Activated CD8-positive, alpha-beta T cell treated with anti-CD3 and anti-CD28 coated beads for 36 hours (primary cell): Measurements from ENCODE around the gene OSBPL8. TPM values are rescaled to one million over a fixed set of nuclear protein-coding genes. Genes with fewer than 3 reads are reported as not detected.
"Not testable (repeated sequence)": the region's sequence is repeated elsewhere in the genome, so short reads cannot be mapped to it uniquely, and the experiment has no call there.

Source experiments
- ATAC-seq: fragments of 200-7000 bp; cut with Tn5 transposase; one replicate; pipeline ENCODE4 v1.10.0; 2021; ENCODE audit warnings: mild to moderate bottlenecking, moderate library complexity
- CTCF ChIA-PET: fragments of 350-600 bp; sonication (Branson Sonifier 250); formaldehyde crosslinking; loops from one replicate; lab custom pipeline; 2021; ENCODE audit warnings: antibody characterized with exemption; lab: Charles Lee
- POLR2A ChIA-PET: fragments of 350-600 bp; sonication (Branson Sonifier 250); formaldehyde crosslinking; loops from one replicate; lab custom pipeline; 2021; ENCODE audit warnings: antibody characterized with exemption; lab: Charles Lee
- DNase-seq: peaks from one replicate; pipeline ENCODE4 v3.0.0-alpha.2; 2020
- H3K27ac Mint-ChIP-seq: one replicate; pipeline ENCODE4 v1.8.0; 2021; ENCODE audit warnings: mild to moderate bottlenecking, mixed read lengths
- H3K27me3 Mint-ChIP-seq: one replicate; pipeline ENCODE4 v1.8.0; 2021; ENCODE audit warnings: mixed read lengths
- H3K36me3 Mint-ChIP-seq: one replicate; pipeline ENCODE4 v1.8.0; 2021; ENCODE audit warnings: low read depth, mixed read lengths
- H3K4me1 Mint-ChIP-seq: one replicate; pipeline ENCODE4 v1.8.0; 2021; ENCODE audit warnings: low read depth, mixed read lengths
- H3K4me3 Mint-ChIP-seq: one replicate; pipeline ENCODE4 v1.8.0; 2021; ENCODE audit warnings: mild to moderate bottlenecking, moderate library complexity, mixed read lengths
- H3K9me3 Mint-ChIP-seq: one replicate; pipeline ENCODE4 v1.8.0; 2021; ENCODE audit warnings: mixed read lengths
- CTCF ChIP-seq: fragments of 200-600 bp; IDR thresholded peaks from one replicate; pipeline ENCODE4 v1.8.0; 2022; ENCODE audit warnings: antibody characterized with exemption, mild to moderate bottlenecking
- intact Hi-C: fragments of 100-400 bp; cut with micrococcal nuclease; formaldehyde crosslinking; loops from one replicate; pipeline ENCODE4 v1.10.0; 2022
- total RNA-seq, 2 experiments: library from RNA; stranded (reverse); gene quantifications; one replicate each; pipeline ENCODE4 v1.2.3, GENCODE V29; 2021

OSBPL8 gene
- total RNA-seq, 2 experiments from 2014 or later: 81.1 to 85.6 TPM

DNA sequence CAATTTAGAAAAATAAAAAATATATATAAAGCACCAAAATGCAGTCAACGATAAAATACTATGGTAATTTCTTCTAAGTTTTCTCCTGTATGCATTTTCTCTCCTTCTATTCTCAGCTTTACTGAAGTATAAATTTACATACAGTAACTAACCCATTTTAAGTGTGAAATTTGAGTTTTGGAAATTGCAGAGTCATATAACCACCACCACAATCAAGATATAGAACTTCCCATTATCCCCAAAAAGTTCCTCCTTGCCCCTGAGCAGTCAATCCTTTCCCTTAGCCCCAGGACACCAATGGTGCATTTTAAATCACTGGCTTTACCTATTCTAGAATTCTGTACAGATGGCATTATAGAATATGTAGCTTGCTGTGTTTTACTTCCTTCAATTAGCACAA is 180.3 kb downstream of the OSBPL8 start:
- POLR2A ChIA-PET: no interaction called here
- no peak for DNase-seq
- no peak overlapping the region for H3K27ac Mint-ChIP-seq
- peaks cover 32% of the 10 kb centered on the region for H3K36me3 Mint-ChIP-seq
- no peaks in the 10 kb centered on the region for H3K9me3 Mint-ChIP-seq
- no peak for ATAC-seq
- CTCF ChIA-PET: interaction anchor here (1.5 to 1.8 kb wide), 2 partner anchors 15 to 16 kb away, joined by 3 read pairs; no protein-coding TSS in a partner anchor
- H3K27me3 Mint-ChIP-seq: no peaks in the 10 kb centered on the region
- no peak overlapping the region for H3K4me3 Mint-ChIP-seq
- intact Hi-C loops: no loop called here
- TF ChIP-seq CTCF: no peak
- H3K4me1 Mint-ChIP-seq: peaks cover 4% of the 10 kb centered on the region

- ATAC-seq, intact Hi-C loops, POLR2A ChIA-PET, H3K27ac Mint-ChIP-seq, H3K4me3 Mint-ChIP-seq, H3K27me3 Mint-ChIP-seq, DNase-seq, H3K4me1 Mint-ChIP-seq, H3K9me3 Mint-ChIP-seq: not testable (repeated sequence)
- CTCF ChIA-PET: interaction anchor here (1.0 kb wide), 1 partner anchor 27 kb away, joined by 4 read pairs; no protein-coding TSS in a partner anchor
- peaks cover 31% of the 10 kb centered on the region for H3K36me3 Mint-ChIP-seq
These were observed 182.7 kb downstream of the OSBPL8 start for GRCh38 chr12:76376876-76377275.

GRCh38 chr12:76375939-76376338 is 183.6 kb downstream of the OSBPL8 start:
- ChIA-PET POLR2A (no interaction called here), CTCF (interaction anchor here (0.6 to 1.0 kb wide), 2 partner anchors 80 to 398 kb away, joined by 3 read pairs; no protein-coding TSS in a partner anchor)
- H3K4me3 Mint-ChIP-seq: no peak overlapping the region
- H3K27me3 Mint-ChIP-seq: no peaks in the 10 kb centered on the region
- intact Hi-C loops: no loop called here
- DNase-seq (no peak), ATAC-seq (no peak)
- no peaks in the 10 kb centered on the region for H3K9me3 Mint-ChIP-seq
- TF ChIP-seq CTCF: no peak
- no peak overlapping the region for H3K27ac Mint-ChIP-seq
- H3K4me1 Mint-ChIP-seq: peaks cover 6% of the 10 kb centered on the region
- peaks cover 33% of the 10 kb centered on the region for H3K36me3 Mint-ChIP-seq

GRCh38 chr12:76375470-76375869 is 184.1 kb downstream of the OSBPL8 start:
- Mint-ChIP-seq H3K4me1 (peaks cover 6% of the 10 kb centered on the region), H3K27me3 (no peaks in the 10 kb centered on the region), H3K27ac (no peak overlapping the region), H3K36me3 (peaks cover 38% of the 10 kb centered on the region), H3K9me3 (no peaks in the 10 kb centered on the region), H3K4me3 (no peak overlapping the region)
- ChIA-PET CTCF (interaction anchor here (0.6 to 1.0 kb wide), 2 partner anchors 81 to 398 kb away, joined by 3 read pairs; no protein-coding TSS in a partner anchor), POLR2A (no interaction called here)
- no peak for TF ChIP-seq CTCF
- DNase-seq: no peak
- no peak for ATAC-seq
- intact Hi-C loops: no loop called here

DNA sequence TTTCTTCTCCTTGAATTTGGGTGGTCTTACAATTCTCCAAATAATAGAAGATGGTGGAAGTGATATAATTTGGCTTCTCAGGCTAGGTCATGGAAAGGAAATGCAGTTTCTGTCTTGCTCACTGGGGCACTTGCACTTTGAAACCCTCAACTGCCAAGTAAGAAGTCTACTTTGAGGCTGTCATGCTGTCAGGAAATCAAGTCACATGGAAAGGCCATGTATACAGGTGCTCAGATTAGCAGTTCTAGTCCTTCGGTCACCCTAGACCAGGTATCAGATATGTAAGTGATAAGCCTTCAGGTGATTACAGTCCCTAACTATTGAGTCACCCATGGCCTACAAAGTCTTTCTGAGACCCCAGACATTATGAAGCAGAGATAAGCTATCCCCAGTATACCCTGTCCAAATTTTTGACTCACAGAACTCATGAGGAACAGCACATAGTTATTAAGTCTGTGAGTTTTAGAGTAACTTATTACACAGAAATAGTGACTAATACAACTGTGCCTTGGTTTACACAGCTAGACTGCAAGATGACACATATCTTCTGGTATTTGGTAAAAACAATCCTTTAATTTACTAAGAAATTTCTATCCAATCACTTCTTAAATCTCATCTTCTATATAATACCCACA is 185.1 kb downstream of the OSBPL8 start:
- Mint-ChIP-seq H3K27me3 (no peaks in the 10 kb centered on the region), H3K36me3 (peaks cover 42% of the 10 kb centered on the region), H3K9me3 (no peaks in the 10 kb centered on the region), H3K4me1 (peaks cover 6% of the 10 kb centered on the region), H3K27ac (peak overlapping the region; percentile 43), H3K4me3 (no peak overlapping the region)
- ChIA-PET POLR2A (no interaction called here), CTCF (no interaction called here)
- intact Hi-C loops: no loop called here
- DNase-seq (no peak), ATAC-seq (peak; percentile 51)
- TF ChIP-seq CTCF: no peak
